HuH-7.5 (cell line): ENCODE data around the gene FGFR3.
A peak's percentile ranks its signal among the peaks of the same experiment; 100 is the strongest.

ENCODE experiments used
- DNase-seq: peaks from one replicate; pipeline ENCODE4 v3.0.0; 2011; ENCODE audit warnings: low spot score

Gene FGFR3

DNA sequence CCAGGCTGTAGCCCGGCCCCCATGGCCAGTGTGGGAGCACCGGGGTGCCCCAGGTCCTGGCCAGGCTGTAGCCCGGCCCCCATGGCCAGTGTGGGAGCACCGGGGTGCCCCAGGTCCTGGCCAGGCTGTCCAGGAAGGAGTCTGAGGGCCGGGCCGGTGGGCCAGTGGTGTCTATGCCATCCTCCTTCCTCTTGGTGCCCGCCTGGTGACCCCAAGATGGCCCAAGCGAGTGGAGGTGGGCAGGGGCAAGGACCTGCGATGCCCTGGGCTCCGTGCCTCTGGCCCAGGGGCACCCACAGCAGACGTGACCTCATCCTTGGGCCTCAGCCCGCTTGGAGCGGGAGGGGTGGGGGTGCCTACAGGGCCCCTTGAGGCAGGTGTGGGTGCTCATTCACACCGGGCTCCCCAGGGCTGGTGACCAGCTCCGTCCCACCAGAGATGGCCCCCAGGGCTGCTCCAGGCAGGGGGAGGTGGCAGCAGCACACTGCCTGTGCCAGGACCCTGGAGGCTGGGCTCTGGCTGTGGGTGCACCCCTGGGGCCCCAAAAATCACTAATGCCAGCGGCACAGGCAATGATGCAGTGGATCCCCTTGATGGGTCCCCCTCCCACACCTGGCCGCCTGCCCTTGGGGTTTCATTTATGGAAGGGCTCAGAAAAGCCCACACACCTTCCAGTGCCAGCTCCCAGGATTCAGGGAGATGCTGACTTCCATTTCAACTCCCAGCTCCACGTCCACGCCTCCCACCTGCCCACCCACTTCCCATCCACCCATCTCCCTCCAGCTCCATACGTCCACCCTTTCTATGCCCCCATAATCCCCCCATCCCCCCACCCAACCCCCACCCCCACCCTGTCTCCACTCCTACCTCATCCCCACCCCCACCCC lies 36.0 kb upstream of the FGFR3 start:
- no peak for DNase-seq

DNA sequence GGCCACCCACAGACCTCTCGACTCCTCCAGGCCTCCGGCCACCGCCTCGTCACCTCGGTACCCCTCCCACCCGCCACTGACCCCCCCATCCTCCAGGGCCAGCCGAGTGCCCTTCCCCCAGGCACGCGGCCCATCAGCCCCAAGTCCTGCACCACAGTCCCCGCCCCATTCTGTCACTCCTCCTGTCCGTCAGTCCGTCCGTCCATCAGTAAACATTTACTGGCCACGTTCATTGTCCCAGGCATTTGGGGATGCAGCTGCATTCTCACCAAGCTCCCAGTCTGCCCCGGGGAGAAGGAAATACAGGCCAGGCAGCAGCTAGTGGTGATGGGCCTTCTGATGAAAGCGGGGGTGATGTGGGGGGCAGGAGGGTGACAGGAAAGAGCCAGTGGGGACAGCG lies 35.3 kb upstream of the FGFR3 start:
- DNase-seq, result no peak

DNA sequence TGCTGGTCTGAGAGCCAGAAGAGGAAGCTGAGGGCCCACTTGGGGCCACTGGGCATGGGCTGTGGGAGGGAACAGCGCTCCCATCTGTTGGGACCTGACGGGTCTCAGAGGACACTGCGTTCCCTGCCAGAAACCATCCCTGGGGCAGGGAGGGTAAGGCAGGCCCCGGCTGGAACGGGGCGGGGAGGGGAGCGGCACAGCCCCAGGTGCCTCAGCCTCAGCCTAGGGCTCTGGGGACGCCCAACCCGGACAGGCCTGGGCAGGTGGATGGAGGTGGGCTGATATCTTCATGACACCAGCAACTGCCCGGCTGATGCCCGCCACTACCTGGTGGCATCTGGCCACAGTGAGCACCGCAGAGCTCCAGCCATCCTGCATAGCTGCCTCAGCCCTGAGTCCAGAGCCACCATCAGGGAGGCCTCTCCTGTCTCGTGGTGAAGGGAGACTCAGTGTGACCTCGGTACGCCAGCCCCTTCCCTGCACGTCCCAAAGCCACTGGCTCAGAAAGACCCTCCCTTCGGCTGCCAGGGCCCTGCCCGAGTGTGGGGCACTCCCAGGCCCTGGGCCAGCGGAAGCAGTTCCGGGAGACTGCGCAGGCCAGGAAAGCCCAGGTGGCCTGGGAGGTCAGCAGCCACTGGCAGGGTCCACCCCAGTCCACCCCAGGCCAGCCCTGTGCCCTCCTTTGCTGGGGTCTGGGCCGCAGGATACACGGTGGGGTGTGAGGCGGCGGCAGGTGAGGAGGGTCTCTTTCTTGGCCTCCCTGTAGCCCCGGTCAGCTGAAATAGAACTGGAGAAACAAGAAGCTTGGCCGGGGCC lies 34.6 kb upstream of the FGFR3 start:
- DNase-seq, result no peak

DNA sequence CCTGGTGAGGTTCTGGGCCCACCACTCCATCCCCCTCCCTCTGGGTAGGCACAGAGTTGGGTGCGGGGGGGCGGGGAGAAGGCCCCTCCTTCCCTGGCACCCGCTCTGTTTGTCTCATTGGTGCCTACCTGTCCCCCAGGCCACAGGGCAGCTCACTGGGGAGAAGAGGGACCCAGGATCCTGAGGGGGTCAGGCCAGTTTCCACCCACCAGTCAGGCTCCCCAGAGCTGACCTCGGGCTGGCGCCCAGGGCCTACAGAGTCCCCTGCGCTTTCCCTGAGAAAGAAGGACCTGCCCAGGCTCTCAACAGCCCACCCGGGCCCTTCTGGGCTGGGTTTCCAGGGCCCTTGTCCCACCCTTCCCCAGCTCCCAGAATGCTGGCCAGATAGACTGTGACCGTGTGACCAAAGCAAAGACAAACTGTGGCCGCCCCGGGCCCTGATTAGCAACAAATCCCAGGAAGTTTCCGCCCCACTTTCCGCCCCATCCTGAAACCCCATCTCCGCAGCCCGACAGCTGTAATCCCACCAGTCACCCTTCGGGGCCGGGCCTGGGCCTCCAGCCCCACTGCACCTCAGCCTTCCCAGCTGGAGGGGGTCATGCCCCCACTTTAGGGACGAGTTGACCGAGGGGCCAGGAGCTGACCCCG lies 33.8 kb upstream of the FGFR3 start:
- no peak for DNase-seq

DNA sequence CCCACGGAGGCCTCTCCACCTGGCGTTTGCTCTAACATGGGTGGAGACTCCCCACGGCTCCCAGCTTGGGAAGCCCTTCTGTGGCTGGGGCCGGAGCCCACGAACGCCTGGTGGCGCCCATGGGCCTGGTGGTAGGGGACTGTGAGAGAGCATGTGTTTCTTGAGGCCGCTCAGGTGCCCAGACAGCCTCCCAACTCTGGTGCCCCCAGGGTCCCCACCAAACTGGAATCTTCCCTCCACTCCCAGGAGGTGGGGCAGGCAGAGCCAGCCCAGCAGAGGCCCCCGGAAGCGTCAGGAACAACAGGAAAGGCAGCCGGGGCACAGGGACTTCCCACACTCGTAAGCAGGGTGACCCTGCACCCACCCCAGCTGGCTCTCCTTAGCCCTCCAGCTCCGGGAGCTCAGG lies 33.3 kb upstream of the FGFR3 start:
- DNase-seq, result no peak

DNA sequence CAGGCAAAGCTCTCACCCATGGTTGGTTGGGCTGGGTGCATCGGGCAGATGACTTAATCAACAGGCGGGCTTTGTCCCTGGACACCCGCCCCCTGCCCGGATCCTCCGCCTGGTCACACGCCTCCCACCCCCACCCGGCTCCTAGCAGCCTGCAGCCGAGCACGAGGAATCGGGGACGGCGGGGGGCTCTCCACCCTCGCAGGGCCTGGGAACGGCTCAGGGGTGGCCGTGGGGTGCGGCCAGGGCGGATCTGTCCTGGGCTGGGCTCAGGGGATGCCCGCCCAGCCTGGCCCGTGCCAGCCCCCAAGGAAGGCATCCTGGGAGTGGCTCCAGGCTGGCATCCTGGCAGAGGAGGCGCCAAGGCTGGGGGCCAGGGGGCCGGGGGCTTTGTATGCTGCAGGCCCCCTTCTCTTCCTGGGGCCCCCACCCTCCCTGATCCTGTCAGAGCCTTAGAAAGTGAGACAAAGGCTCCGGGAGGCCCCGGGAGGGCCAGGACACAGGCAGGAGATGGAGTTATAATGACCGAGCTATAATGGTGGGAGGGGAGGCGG lies 32.5 kb upstream of the FGFR3 start:
- DNase-seq, result no peak

DNA sequence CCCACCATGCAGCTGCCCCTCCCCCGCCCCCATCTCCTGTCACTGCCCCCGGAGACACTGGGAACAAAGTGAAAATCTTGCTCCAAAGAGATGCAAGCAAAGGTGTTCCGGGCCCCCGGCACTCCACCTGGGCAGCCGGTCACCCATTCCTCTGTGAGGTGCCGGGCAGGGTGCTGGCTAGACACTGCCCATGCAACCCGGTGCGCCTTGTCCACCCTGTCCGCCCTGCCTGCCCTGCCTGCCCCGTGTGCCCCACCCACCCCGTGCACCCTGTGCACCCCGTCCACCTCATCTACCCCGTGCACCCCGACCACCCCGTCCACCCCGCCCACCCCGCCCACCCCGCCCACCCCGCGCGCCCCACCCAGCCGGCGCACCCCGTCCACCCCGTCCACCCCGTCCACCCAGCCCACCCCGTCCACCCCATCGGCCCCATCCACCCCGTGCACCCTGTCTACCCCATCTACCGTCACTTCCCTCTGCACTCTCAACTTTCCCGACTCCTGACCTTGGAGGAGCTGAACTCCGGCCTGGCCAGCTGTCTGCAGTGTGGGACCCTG lies 31.9 kb upstream of the FGFR3 start:
- no peak for DNase-seq

DNA sequence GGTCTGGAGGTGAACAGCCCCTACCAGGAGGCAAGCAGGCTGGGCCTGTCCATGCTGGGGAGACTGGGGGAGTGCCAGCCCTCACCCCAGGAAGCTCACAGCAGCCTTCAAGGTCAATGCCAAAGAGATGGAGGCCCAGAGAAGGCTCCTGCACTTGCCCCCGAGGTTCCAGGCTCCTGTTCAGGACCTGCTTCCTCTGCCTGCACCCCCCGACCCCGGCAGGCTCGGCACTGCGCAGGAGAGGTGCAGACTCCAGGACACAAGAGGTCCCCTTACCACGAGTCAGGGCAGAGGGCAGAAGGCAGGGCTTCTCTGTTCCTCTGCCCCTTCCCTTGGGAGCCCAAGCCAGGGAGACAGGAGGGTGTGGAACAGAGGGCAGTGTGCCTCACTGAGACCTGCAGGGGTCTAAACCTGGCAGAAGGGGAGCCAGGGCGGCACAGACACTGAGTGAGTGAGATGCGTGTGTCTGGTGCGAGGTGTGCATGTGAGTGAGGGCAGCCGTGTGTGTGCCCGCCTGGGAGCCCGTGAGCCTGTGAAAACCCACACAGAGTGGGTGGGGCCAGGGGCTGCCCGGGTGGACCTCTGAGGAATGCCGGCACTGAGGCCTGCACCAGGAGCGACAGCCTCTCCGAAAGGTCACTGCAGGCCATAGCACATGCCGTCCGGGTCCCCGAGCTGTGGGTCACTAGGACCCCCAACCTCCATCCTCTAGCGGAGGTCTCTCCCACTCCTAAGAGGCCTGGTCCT lies 30.7 kb upstream of the FGFR3 start:
- no peak for DNase-seq

DNA sequence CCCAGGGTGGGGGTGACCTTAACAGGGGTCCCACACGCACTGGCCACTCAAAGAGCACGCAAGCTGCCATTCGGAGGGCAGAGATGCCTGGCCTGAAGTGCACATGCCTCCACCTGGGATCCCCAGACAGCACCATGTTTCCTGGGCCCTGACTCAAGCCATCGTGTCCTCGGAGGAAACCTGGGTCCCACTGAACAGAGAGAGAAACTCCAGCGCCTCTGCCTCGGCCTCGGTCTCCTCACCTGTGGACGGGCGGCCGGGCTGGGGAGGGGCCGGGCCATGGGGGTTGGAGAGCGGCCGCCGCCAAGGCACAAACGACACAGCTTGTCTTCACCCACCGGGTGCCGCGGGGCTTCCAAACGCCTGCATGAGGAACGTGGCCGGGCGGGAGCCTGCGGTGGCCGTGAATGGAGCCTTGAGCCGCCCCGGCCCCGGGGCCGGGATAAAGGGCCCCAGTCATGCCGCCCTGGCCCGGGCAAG lies 30.0 kb upstream of the FGFR3 start:
- peak; percentile 82 for DNase-seq

DNA sequence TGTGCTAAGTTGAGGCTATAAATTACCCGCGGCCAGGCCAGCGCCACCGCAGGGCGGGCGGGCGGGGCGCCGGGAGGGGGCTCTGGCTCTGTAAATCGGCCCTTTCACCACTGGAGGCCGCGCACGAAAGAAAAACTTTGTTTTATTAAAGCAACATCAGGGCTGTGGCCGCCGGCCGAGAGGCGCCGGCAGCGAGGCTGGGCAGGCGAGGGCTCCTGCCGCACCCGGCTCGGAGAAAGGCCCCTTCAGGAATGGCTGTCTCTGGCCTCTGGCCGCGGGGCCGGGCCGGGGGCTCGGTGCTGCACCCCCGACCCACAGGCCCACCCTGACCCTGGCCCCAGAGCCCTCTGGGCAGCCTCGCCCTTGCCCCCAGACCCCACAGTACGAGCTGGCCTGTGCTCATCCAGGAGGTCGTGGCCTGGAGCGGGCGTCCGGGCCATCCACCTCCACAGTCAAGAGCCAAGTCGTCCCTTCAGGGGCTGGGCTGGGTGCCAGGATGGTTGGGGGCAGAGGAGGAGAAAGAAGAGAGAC lies 29.5 kb upstream of the FGFR3 start:
- peak; percentile 97 for DNase-seq

DNA sequence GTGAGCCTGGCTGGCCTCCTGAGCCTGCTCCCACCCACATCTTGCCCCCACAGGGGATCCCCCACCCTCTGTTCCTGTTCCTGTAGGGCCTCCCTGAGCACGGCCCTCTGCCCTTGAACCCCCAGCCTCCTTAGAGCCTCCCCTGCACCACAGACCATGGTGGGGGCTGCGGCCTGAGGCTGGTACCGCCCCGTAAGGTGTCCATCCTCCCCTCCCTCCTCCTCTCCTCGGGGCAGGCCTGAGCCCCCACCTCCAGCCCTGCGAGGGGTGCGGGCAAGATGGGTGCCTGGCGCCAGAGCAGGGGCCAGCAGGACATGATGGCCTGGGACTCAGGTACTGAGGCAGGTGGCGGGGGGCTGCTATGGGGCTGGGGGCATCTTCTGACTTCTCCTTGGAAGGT lies 28.4 kb upstream of the FGFR3 start:
- no peak for DNase-seq

DNA sequence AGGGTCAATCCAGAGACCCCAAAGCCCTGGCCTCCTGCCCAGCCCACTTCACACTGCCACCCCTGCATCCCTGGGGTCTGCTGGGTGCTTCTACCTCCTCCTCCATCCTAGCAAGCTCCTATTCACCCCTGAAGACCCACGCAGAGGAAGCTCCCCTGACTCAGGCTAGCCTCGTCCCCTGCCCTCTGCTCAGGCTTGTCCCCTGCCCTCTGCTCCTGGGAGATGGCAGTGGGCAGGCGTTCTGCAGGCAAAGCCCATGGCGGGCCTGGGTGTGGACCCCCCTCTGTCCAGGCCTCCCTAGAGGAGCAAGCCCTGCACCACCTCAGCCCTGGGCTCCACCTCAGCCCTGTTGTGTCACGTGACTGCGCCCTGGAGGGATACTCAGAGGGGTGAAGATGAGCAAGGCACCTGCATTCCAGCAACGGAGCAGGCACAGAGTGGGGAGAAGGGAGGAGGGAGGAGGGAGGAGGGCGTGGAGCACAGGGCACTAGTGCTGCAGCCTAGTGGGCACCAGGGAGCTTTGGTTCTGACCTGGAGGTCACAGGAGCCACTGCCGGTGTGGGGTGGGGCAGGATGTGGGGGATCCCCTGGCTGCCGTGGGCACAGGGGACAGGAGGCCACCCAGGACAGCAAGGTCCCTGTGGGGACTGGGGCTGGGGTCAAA lies 27.6 kb upstream of the FGFR3 start:
- DNase-seq, result no peak

DNA sequence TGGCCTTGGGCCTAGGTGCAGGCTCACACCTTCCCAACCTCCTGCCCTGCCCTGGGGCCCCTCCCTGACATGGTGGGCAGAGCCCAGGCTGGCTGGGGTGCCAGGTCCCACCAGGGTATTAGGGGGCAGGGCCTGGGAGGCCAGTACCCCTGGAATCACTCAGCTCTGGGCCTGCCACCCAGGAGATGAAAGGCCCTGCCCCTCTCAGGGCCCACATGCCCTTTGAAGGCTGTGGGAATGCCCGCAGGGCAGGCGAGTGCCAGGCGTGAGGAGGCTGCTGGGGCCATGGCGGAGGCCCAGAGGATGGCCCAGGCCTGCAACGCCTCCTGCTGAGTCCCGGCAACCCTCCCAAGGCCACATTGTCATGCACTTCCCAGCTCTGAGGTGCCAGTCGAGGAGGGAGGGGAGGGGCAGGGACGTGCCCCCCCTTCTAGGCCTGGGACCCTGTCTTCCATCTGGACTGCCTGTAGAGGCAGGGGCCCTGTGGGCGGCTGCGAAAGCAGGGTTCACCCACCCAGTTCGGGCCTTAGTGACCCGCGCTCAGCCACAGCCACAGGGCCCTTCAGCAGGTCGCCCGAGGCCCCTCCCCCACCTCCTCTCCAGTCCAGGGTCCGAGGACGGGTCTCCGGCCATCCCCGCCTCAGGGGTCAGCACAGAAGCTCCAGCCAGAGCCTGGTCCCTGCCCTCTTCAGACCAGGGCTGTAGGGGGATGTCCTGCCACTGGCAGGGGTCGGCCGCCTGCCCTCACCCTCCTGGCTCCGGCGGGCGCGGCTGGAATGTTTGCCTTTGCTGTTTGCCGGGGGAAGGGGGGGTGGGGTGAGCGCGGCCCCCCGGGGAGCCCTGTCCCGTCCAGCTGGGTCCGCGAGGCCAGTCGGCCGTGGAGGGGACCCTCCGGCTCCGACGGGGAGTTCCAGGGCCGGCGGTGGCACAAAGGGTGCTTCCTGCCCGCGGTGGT lies 26.7 kb upstream of the FGFR3 start:
- peak; percentile 98 for DNase-seq

DNA sequence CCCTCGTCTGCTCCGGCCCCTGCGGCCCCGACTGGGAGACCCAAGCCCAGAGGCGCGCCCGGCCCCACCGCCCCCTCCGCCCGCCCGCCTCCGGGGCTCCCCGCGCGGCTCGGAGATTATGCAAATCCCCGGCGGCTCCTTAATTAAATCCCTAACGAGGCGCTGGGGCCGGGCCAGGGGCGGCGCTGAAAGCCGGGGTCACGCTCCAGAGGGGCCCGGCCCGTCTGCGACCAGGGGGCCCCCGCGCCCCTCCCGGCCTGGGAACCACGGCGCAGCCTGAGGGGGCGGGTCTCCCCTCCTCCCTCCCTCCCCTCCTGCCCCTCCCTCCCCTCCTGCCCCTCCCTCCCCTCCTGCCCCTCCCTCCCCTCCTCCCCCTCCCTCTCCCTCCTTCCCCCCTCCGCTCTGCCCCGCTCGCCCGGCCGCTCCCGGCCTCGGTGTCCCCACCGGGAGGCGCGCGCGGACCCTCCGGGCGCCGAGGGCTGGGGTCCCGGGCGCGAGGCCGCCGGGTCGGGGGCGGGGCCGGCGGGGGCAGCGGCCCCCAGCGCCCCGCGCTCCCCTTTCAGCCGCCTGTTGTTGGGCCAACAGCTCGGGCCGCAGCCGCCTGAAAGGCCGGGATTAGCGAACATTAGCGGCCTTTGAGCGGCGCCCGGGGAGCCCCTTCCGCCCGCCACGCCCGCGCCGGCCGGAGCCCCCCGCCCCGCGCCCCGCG lies 25.9 kb upstream of the FGFR3 start:
- peak; percentile 91 for DNase-seq

DNA sequence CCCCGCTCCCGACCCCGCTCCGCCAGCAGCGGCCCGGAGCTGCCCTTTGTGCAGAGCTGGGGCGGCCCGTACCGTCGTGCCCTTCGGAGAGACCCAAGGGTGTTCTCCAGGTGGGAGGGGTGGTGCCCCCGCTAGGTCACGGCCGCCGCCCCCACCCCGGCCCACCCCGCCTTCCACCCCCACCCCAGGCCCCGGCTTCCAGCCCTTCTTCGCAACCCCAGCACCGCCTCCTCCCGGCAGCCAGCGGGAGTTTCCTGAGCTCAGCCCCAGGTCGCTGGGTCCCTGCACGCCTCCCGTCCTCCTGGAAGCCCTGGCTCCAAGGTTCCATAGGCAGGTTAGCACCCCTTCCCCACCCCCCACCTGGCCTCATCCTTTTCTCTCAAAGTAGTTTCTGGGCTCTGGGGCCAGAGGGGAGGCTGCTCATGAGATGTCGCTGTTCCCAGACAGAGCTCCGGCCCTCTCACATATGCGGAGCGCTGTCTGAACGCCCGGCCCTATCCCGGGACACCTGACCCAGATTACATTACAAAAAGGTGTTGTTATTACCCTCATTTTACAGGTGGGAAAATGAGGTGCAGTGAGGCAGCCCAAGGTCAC lies 25.2 kb upstream of the FGFR3 start:
- DNase-seq, result peak; percentile 100

DNA sequence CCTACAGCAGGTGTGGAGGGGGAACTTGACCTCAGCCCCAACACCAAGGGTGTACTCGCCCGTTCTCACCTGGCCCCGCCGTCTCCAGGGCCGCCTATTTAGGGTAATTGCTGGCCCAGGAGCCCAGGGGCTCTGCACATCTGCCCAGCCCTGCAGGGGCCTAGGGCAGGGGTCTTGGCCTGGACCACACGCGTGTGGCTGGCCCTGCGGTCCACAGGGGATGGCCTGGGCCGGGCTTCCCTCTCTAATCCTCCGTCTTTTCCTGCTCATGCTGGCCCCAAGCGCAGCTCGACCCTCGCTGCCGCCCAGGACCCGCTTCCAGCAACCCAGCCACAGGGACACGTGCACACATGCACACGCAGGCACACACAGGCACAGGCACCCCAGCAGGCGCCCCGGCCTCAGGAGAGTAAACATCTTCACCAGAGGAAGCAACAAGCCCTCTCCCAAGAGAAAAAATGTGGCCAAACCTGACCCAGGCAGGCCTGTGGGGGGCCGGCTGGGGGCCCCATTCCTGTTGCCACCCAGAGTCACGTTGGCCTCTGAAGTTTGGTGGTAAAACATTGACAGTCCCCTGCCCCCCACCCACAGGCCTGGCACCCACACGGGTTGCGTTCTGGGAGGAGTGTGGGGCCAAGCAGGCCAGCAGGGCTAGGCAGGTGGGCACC lies 24.6 kb upstream of the FGFR3 start:
- no peak for DNase-seq

DNA sequence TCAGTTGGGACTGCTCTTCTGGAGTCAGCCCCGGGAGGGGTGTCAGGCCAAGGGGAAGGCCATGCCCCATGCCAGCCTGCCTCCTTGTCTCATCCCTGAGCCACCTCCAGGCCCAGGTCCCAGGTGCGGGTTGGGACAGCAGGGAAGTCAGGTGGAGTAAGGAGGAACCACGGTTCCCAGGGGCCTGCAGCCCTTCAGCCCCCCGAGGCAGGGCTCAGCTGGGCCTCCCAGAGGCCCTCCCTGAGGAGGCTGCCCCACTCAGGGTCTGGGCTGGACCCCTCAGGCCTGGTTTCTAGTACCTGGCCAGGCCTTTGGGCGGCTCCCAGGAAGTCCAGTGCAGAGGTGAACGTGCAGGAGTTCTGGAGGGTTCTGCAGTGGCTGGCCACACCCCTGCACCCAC lies 23.4 kb upstream of the FGFR3 start:
- DNase-seq, result no peak

DNA sequence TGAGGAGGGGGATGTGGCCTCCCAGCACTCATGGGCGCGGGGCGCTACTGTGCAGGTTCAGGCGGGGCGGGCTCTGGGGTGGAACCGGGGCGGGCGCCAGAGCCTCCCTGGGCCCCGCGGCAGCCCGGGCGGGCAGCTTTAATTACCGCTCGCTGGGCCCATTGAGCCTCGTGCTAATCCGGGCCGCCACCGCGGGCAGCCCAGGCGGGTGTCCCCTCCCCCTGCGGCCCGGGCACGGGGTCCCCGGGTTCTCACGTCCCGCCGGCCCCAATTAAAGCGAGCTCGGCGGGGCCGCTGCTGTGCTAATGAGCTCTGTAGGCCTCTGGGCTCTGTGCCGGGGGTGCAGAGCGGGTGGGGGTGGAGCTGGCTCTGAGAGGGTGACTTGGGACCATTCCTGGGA lies 22.8 kb upstream of the FGFR3 start:
- DNase-seq, result no peak
